RCC 7860 (cell line): ENCODE results near the gene TSACC.

Source experiments
- DNase-seq: peaks from one replicate; pipeline ENCODE4 v3.0.0-alpha.2; 2015; ENCODE audit warnings: low spot score
- FAIRE-seq: peaks from 2 replicates; lab custom pipeline; 2012; peaks lifted over from hg19 to GRCh38; lab: Jason Lieb, UNC

TSACC gene

DNA sequence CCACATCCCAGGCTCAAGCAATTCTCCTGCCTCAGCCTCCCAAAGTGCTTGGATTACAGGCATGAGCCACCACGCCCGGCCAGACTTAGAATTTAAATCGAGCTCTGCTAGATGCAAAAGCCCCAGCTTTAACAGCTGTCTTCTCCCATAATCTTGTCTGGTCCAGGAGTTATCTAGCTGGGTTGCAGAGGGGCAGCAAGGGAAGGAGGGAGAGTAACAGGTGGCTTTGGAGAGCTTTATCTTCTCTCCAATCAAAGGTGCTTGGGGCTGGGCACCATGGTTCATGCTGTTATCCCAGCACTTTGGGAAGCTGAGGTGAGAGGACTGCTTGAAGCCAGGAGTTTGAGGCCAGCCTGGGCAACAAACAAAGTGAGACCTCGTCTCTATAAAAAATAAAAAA lies 34.5 kb downstream of the TSACC start:
- DNase-seq, result no peak
- no peak for FAIRE-seq

DNA sequence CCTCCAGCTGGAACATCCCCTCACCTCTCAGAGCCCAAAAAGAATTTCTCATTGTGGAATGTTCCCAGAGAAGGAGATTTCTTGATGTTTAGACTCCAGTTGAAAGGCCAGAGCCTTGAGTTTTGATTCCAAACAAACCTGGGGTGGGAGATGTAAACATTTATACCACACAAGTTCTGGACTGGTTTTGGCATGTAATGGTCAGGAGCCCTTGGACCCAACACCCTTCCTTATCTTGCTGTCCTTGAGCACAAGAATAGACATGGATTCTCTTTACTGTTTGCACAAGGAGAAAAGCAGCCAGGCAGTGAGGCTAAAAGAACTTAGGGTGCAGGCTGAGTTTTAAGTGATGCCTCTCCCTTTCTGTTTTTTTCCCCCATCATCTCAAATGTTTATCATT lies 35.2 kb downstream of the TSACC start:
- FAIRE-seq, result no peak
- no peak for DNase-seq

DNA sequence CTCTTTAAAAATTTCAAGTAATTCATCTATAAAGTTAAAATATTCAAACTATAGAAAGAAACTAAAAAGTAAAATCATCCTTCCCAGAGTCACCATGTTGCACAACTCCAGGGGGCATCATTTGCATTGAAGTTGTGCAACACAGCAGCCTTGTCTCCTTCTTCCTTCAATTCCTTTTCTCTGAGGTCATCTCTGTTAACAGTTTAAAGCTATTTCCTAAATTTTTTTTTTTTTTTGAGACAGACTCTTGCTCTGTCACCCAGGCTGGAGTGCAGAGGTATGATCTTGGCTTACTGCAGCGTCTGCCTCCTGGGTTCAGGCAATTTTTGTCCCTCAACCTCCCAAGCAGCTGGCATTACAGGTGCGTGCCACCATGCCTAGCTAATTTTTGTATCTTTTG lies 37.8 kb downstream of the TSACC start:
- FAIRE-seq, result no peak
- no peak for DNase-seq

GRCh38 chr1:156376958-156377919 lies 38.9 kb downstream of the TSACC start:
- DNase-seq (no peak), FAIRE-seq (no peak)

- FAIRE-seq, result no peak
- no peak for DNase-seq
Observed at GRCh38 chr1:156378557-156378956, 40.2 kb downstream of the TSACC start.

DNA sequence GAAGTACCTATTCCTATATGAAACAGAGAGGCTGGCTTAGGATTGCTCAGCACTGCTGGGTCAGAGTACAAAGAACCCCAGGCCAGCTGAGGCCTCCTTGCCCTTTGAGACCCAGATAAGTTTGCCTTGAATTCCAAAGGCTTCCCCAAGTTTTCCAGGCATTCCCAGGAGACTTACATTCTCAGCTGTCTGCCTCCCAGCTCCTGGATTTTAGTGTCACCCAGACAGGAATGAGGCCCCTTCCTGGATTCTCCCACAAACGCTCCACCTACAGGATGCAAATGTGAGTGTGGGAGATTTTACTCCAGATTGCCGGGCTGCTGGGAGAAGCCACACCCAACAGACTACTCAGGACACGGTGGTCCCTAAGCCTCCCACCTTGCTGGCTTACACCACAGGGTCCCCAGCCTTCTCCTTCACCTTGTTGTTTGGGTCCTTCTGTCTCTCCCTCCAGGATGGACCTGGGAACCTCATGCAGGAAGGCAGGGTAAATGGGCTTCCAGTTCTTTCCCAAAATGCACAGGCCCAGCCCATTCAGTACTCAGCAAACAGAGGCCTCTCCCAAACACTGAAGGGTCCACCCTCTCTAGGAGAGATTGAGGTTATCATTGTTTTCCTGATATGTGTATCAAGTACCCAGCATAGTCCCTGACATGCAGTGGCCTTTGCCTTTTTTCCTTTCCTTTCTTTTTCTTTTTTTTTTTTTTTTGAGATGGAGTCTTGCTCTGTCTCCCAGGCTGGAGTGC lies 41.3 kb downstream of the TSACC start:
- DNase-seq, result peak; percentile 9
- no peak for FAIRE-seq

GRCh38 chr1:156382561-156382960 lies 44.2 kb downstream of the TSACC start:
- FAIRE-seq (no peak), DNase-seq (no peak)

DNA sequence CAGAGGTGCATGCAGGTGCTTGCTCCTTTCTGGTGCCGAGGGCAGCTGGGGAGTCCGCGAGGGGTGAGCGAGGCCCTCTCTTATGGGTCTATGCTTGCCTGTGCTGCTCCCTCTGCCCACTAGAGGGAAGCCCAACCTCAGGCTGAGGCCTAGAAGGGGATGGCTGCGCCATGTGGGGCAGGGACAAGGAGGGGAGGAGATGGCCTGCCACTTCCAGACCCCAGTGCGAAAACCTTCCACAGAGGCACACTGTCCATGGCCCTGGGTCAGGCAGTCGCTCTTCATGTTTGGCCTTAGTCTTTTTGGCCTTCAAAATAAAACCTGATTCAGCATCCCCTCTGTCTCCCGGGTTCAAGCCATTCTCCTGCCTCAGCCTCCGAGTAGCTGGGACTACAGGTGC lies 44.7 kb downstream of the TSACC start:
- no peak for FAIRE-seq
- peak; percentile 40 for DNase-seq

- DNase-seq (no peak), FAIRE-seq (no peak)
Observed at GRCh38 chr1:156384007-156384406, 45.7 kb downstream of the TSACC start.

DNA sequence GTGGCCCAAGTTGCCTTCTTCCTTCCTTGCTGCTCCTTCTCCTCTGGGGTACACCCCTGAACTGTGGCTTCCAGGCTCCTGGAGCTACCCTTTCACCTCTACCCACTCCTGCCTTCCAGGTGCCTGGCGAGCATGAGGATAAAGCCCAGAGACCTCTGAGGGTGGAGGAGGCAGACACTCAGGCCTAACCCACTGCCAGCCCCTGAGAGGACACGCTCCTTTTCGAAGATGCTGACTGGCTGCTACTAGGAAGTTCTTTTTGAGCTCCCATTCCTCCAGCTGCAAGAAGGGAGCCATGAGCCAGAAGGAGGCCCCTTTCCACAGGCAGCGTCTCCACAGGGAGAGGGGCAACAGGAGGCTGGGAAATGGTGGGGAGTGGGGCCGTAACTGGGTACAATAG lies 46.3 kb downstream of the TSACC start:
- FAIRE-seq, result no peak

GRCh38 chr1:156385534-156386031 lies 47.3 kb downstream of the TSACC start:
- DNase-seq, result peak; percentile 55
- FAIRE-seq, result no peak

More for the DNA sequence above, 46.3 kb downstream of the TSACC start:
- no peak for DNase-seq

DNA sequence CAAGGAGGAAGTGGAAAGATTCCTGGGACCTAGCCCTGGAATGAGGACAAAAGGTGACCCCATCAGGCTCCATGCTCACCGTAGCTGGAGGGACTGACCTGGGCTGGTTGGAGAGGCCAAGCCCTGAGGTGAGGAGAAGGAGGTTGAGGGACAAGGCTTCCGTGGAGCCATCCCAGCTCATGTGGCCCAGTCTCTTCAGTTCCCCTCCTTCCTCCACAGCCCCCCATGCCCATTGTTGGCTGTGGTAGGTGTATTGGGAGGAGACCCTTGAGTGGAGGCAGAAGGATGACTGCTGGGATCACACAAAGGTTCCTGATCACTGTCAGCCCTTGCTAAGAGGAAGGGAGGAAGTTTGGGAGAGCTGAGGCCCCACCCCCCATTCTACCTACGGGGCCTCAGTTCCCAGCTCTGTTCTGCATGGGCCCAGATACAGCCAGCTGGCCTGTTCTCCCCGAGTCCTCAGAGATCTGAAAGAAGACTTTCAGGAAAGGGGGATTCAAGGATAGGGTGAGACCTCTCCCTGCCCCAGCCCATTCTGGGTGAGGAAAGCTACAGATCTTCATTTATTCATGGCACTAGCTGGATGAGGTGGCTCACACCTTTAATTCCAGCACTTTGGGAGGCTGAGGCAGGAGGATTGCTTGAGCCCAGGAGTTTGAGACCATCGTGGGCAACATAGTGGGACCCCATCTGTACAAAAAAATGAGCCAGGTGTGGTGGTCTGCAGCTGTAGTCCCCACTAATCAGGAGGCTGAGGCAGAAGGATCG lies 48.0 kb downstream of the TSACC start:
- DNase-seq (no peak), FAIRE-seq (no peak)

DNA sequence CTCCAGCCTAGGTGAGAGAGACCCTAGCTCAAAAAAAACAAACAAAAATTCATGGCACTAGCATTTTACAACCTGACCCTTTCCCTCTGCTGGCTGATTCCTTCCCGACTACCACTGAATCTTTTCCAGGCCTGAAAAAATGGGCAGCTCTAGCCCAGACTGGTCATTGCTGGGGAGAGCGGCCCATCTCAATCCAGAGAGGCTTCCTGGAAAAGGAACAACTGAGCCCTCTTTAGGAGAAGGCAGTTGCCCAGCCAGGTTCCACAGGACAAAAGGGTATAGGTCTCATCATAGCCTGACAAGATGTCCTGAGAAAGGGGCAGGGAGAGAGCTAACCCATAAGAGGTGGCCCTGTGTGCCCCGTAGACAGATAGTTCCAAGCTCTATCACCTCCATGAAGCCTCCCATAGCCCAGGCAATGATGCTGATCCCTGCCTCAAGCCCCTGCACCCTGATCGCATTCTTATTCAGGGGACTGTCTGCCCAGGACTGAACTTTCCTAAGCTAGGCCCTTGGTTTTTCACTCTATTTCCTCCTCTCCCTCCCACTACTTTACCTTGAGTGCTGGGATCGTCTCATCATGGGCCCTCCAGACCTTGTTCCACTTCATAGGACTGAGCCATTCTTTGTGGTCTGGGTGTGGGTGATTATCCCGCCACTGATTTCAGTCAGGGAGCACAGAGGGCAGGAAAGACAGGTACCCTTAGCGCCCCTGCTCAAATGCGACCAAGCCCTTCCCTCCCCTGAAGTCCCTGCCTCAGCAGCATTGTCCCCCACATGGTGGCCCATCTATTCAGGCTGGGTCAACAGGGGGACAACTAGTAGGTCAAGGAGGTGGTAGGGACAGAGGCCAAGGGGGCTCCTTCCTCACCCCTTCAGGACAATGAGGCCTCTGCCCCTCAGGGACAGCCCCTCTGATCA lies 48.9 kb downstream of the TSACC start:
- FAIRE-seq, result no peak
- no peak for DNase-seq

- no peak for FAIRE-seq
Observed at GRCh38 chr1:156387870-156388173, 49.5 kb downstream of the TSACC start.

GRCh38 chr1:156388174-156389137 lies 50.1 kb downstream of the TSACC start:
- DNase-seq, result no peak
- no peak for FAIRE-seq

More at GRCh38 chr1:156387870-156388173, 49.5 kb downstream of the TSACC start:
- DNase-seq, result no peak

GRCh38 chr1:156389311-156389710 lies 51.0 kb downstream of the TSACC start:
- FAIRE-seq, result no peak
- DNase-seq, result no peak

- FAIRE-seq (no peak), DNase-seq (no peak)
Observed at GRCh38 chr1:156390469-156391365, 52.4 kb downstream of the TSACC start.

DNA sequence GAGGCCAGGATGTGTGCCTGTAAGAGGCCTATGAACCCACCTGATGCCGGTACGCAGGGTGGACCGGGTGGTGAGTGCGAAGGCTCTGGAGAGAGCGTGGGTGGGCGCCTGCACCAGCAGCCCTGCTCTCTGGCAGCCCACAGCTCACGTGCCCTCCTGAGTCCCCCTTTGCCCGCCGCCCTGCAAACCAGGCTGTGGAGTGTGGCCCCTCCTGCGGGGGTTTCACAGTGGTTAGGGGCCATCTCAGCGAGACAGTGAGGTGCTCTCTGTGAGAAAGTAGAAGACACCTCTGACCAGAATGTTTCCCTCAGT lies 53.0 kb downstream of the TSACC start:
- FAIRE-seq (no peak), DNase-seq (no peak)
